B cell (primary cell): ENCODE measurements around the gene NEU4. TPM values are rescaled to one million over a fixed set of nuclear protein-coding genes. Genes with fewer than 3 reads are reported as not detected.
"Not testable (repeated sequence)": the region's sequence is repeated elsewhere in the genome, so short reads cannot be mapped to it uniquely, and the experiment has no call there.

Source experiments
- ATAC-seq: fragments of 200-7000 bp; cut with Tn5 transposase; one replicate; pipeline ENCODE4 v1.10.0; 2021; ENCODE audit warnings: low read depth, mild to moderate bottlenecking, moderate number of reproducible peaks, moderate library complexity
- CTCF ChIA-PET: fragments of 350-600 bp; sonication (Branson Sonifier 250); formaldehyde crosslinking; loops from one replicate; lab custom pipeline; 2021; ENCODE audit warnings: antibody characterized with exemption, inconsistent platforms; lab: Charles Lee
- POLR2A ChIA-PET: fragments of 350-600 bp; sonication (Branson Sonifier 250); formaldehyde crosslinking; loops from one replicate; lab custom pipeline; 2021; ENCODE audit warnings: antibody characterized with exemption; lab: Charles Lee
- DNase-seq: peaks from one replicate; pipeline ENCODE4 v3.0.0; 2013
- H2AFZ ChIP-seq: 2 replicates; pipeline ENCODE4 v1.6.1; 2012; ENCODE audit warnings: mild to moderate bottlenecking, low read depth, low read length; ENCODE audit not compliant: insufficient read depth, poor library complexity, severe bottlenecking
- H3K27ac ChIP-seq, 2 donors: 1 replicate in 1 of 2; 2 replicates in 1 of 2; pipeline ENCODE4 v1.5.1; 2012 to 2013; ENCODE audit warnings: low read length in 2 of 2, mild to moderate bottlenecking in 2 of 2, moderate library complexity in 1 of 2
- H3K27me3 ChIP-seq, 4 experiments: fragments of 200-600 bp in 1 of 4; sonication (generic) in 1 of 4; replicated peaks in 1 of 4; 1 replicate in 2 of 4; 2 replicates in 2 of 4; pipeline versions ENCODE4 v1.6.1 to v1.7.0; 2013 to 2016; ENCODE audit warnings: low read length in 3 of 4, mild to moderate bottlenecking in 2 of 4, mixed read lengths in 1 of 4, moderate library complexity in 1 of 4; ENCODE audit not compliant: insufficient read depth in 4 of 4, control insufficient read depth in 3 of 4; ENCODE audit errors: control extremely low read depth in 1 of 4
- H3K36me3 ChIP-seq, 2 experiments: replicated peaks in 1 of 2; 1 replicate in 1 of 2; 2 replicates in 1 of 2; pipeline versions ENCODE4 v1.6.1 to v1.7.1; 2013; ENCODE audit warnings: low read length in 1 of 2; ENCODE audit not compliant: insufficient read depth in 2 of 2, control insufficient read depth in 1 of 2; ENCODE audit errors: control extremely low read depth in 1 of 2, extremely low read depth in 1 of 2
- H3K4me1 ChIP-seq, 2 donors: fragments of 200-600 bp in 1 of 2; sonication (generic) in 1 of 2; 1 replicate in 1 of 2; 2 replicates in 1 of 2; pipeline versions ENCODE4 v1.5.1 to v1.6.1; 2013 to 2017; ENCODE audit warnings: low read length in 2 of 2; ENCODE audit not compliant: control insufficient read depth in 2 of 2, insufficient read depth in 2 of 2
- H3K4me2 ChIP-seq: replicated peaks from 2 replicates; pipeline ENCODE3; 2012; ENCODE audit warnings: mild to moderate bottlenecking, low read depth, low read length; ENCODE audit not compliant: poor library complexity, severe bottlenecking
- H3K4me3 ChIP-seq, 5 experiments: fragments of 200-600 bp in 1 of 5; sonication (generic) in 1 of 5; 1 replicate in 3 of 5; 2 replicates in 2 of 5; pipeline versions ENCODE4 v1.5.1 to v1.7.0; 2011 to 2016; ENCODE audit warnings: low read length in 4 of 5, mild to moderate bottlenecking in 4 of 5, low read depth in 2 of 5, control low read depth in 1 of 5, moderate library complexity in 1 of 5; ENCODE audit not compliant: insufficient read depth in 1 of 5; ENCODE audit errors: control extremely low read depth in 1 of 5, extremely low read depth in 1 of 5
- H3K79me2 ChIP-seq: fragments of 200-600 bp; sonication (generic); one replicate; pipeline ENCODE4 v1.6.0; 2016; ENCODE audit warnings: low read length; ENCODE audit not compliant: control insufficient read depth, insufficient read depth
- H3K9ac ChIP-seq: fragments of 200-600 bp; sonication (generic); 2 replicates; pipeline ENCODE4 v1.6.1; 2017; ENCODE audit warnings: mild to moderate bottlenecking, low read length, moderate library complexity
- H3K9me3 ChIP-seq, 3 donors: one replicate each; pipeline versions ENCODE4 v1.6.1 to v1.7.1; 2013; ENCODE audit warnings: low read length in 2 of 3; ENCODE audit not compliant: control insufficient read depth in 2 of 3, insufficient read depth in 1 of 3; ENCODE audit errors: control extremely low read depth in 1 of 3
- H4K20me1 ChIP-seq: 2 replicates; pipeline ENCODE4 v1.6.0; 2012; ENCODE audit warnings: mild to moderate bottlenecking, low read length; ENCODE audit not compliant: insufficient read depth, control insufficient read depth, poor library complexity, severe bottlenecking
- H3K27ac Mint-ChIP-seq: one replicate; pipeline ENCODE4 v1.8.0; 2021; ENCODE audit warnings: mixed read lengths
- H3K27me3 Mint-ChIP-seq: one replicate; pipeline ENCODE4 v1.8.0; 2021; ENCODE audit warnings: mixed read lengths
- H3K4me1 Mint-ChIP-seq: one replicate; pipeline ENCODE4 v1.8.0; 2021; ENCODE audit warnings: mixed read lengths
- H3K4me3 Mint-ChIP-seq: one replicate; pipeline ENCODE4 v1.8.0; 2021; ENCODE audit warnings: mixed read lengths
- H3K9me3 Mint-ChIP-seq: one replicate; pipeline ENCODE4 v1.8.0; 2022; ENCODE audit warnings: mixed read lengths; ENCODE audit not compliant: insufficient read depth
- CTCF ChIP-seq: fragments of 200-600 bp; IDR thresholded peaks from one replicate; pipeline ENCODE4 v1.8.0; 2022; ENCODE audit warnings: antibody characterized with exemption, mild to moderate bottlenecking
- EZH2 ChIP-seq: IDR thresholded peaks from 2 replicates; pipeline ENCODE4 v1.6.1; 2012; ENCODE audit warnings: borderline replicate concordance, low read depth, mild to moderate bottlenecking, moderate library complexity, low read length; ENCODE audit not compliant: insufficient read depth, poor library complexity, severe bottlenecking
- WGBS: methylation state at CpG from one replicate; pipeline ENCODE4 v1.1.5; 2013; ENCODE audit warnings: missing lambda C conversion rate; ENCODE audit not compliant: insufficient coverage; 5-methylcytosine and 5-hydroxymethylcytosine counted together
- intact Hi-C: fragments of 100-400 bp; cut with micrococcal nuclease; formaldehyde crosslinking; loops from one replicate; pipeline ENCODE4 v1.10.0; 2022
- polyA plus RNA-seq: library from polyadenylated mRNA; depleted of rRNA; stranded (reverse); fragments of >200 nt; gene quantifications from 2 replicates; pipeline ENCODE4 v1.2.3, GENCODE V29; 2012
- total RNA-seq, 2 donors: library from RNA; stranded (reverse); fragments of 120-200 nt in 1 of 2; gene quantifications; 1 replicate in 1 of 2; 2 replicates in 1 of 2; pipeline versions ENCODE4 v1.2.3 to v1.2.4, GENCODE V29; 2013 to 2022

Gene NEU4
- total and polyA plus RNA-seq, 2 donors (not counting 1 experiment from before 2014, with no cell fraction given): 0.19 TPM; not detected in 1

GRCh38 chr2:241780939-241781569 is 27.9 kb upstream of the NEU4 start:
- ATAC-seq: no peak
- CTCF ChIA-PET: interaction anchor here (0.5 kb wide), 1 partner anchor 48 kb away, joined by 3 read pairs; no protein-coding TSS in a partner anchor
- Histone ChIP-seq H4K20me1 (no peaks in the 10 kb centered on the region), H3K9ac (no peak overlapping the region), H3K27ac (no peak overlapping the region), H3K79me2 (no peaks in the 10 kb centered on the region), H2AFZ (no peak overlapping the region), H3K36me3 (no peaks in the 10 kb centered on the region), H3K9me3 (peaks cover 2 to 4% (median 2%) of the 10 kb centered on the region in 3 donors), H3K4me1 (no peaks in the 10 kb centered on the region), H3K4me2 (no peak overlapping the region), H3K27me3 (peaks cover 0 to 3% (median 0%) of the 10 kb centered on the region in 4 experiments), H3K4me3 (no peak overlapping the region)
- intact Hi-C loops: no loop called here
- 83% methylated on average over 2 of the region's 5 CpGs for WGBS
- no peak overlapping the region for H3K27ac Mint-ChIP-seq
- peaks cover 2% of the 10 kb centered on the region for H3K9me3 Mint-ChIP-seq
- DNase-seq: no peak
- no peak for TF ChIP-seq CTCF
- no peak for TF ChIP-seq EZH2
- H3K27me3 Mint-ChIP-seq: peaks cover 4% of the 10 kb centered on the region
- H3K4me3 Mint-ChIP-seq: no peak overlapping the region
- no peaks in the 10 kb centered on the region for H3K4me1 Mint-ChIP-seq
- POLR2A ChIA-PET: no interaction called here

- DNase-seq, H3K4me1 ChIP-seq, ATAC-seq, H3K27me3 Mint-ChIP-seq, H4K20me1 ChIP-seq, H3K27me3 ChIP-seq, H2AFZ ChIP-seq, H3K9me3 ChIP-seq, H3K36me3 ChIP-seq, H3K4me3 ChIP-seq, POLR2A ChIA-PET, H3K79me2 ChIP-seq, H3K27ac ChIP-seq, CTCF ChIA-PET, H3K4me2 ChIP-seq, H3K4me3 Mint-ChIP-seq, H3K9ac ChIP-seq, H3K27ac Mint-ChIP-seq, H3K4me1 Mint-ChIP-seq, intact Hi-C loops, H3K9me3 Mint-ChIP-seq: not testable (repeated sequence)
- WGBS: no CpG with 5 or more reads among the region's 3 CpGs
These were observed 26.9 kb upstream of the NEU4 start for GRCh38 chr2:241782053-241782452.
